B cell (primary cell): ENCODE results near the gene ZBTB25. TPM values are rescaled to one million over a fixed set of nuclear protein-coding genes. Genes with fewer than 3 reads are reported as not detected.

ENCODE experiments used
- ATAC-seq: fragments of 200-7000 bp; cut with Tn5 transposase; one replicate; pipeline ENCODE4 v1.10.0; 2021; ENCODE audit warnings: low read depth, mild to moderate bottlenecking, moderate number of reproducible peaks, moderate library complexity
- CTCF ChIA-PET: fragments of 350-600 bp; sonication (Branson Sonifier 250); formaldehyde crosslinking; loops from one replicate; lab custom pipeline; 2021; ENCODE audit warnings: antibody characterized with exemption, inconsistent platforms; lab: Charles Lee
- POLR2A ChIA-PET: fragments of 350-600 bp; sonication (Branson Sonifier 250); formaldehyde crosslinking; loops from one replicate; lab custom pipeline; 2021; ENCODE audit warnings: antibody characterized with exemption; lab: Charles Lee
- DNase-seq: peaks from one replicate; pipeline ENCODE4 v3.0.0; 2013
- H2AFZ ChIP-seq: 2 replicates; pipeline ENCODE4 v1.6.1; 2012; ENCODE audit warnings: mild to moderate bottlenecking, low read depth, low read length; ENCODE audit not compliant: insufficient read depth, poor library complexity, severe bottlenecking
- H3K27ac ChIP-seq, 2 donors: 1 replicate in 1 of 2; 2 replicates in 1 of 2; pipeline ENCODE4 v1.5.1; 2012 to 2013; ENCODE audit warnings: low read length in 2 of 2, mild to moderate bottlenecking in 2 of 2, moderate library complexity in 1 of 2
- H3K27me3 ChIP-seq, 4 experiments: fragments of 200-600 bp in 1 of 4; sonication (generic) in 1 of 4; replicated peaks in 1 of 4; 1 replicate in 2 of 4; 2 replicates in 2 of 4; pipeline versions ENCODE4 v1.6.1 to v1.7.0; 2013 to 2016; ENCODE audit warnings: low read length in 3 of 4, mild to moderate bottlenecking in 2 of 4, mixed read lengths in 1 of 4, moderate library complexity in 1 of 4; ENCODE audit not compliant: insufficient read depth in 4 of 4, control insufficient read depth in 3 of 4; ENCODE audit errors: control extremely low read depth in 1 of 4
- H3K36me3 ChIP-seq, 2 experiments: replicated peaks in 1 of 2; 1 replicate in 1 of 2; 2 replicates in 1 of 2; pipeline versions ENCODE4 v1.6.1 to v1.7.1; 2013; ENCODE audit warnings: low read length in 1 of 2; ENCODE audit not compliant: insufficient read depth in 2 of 2, control insufficient read depth in 1 of 2; ENCODE audit errors: control extremely low read depth in 1 of 2, extremely low read depth in 1 of 2
- H3K4me1 ChIP-seq, 2 donors: fragments of 200-600 bp in 1 of 2; sonication (generic) in 1 of 2; 1 replicate in 1 of 2; 2 replicates in 1 of 2; pipeline versions ENCODE4 v1.5.1 to v1.6.1; 2013 to 2017; ENCODE audit warnings: low read length in 2 of 2; ENCODE audit not compliant: control insufficient read depth in 2 of 2, insufficient read depth in 2 of 2
- H3K4me2 ChIP-seq: replicated peaks from 2 replicates; pipeline ENCODE3; 2012; ENCODE audit warnings: mild to moderate bottlenecking, low read depth, low read length; ENCODE audit not compliant: poor library complexity, severe bottlenecking
- H3K4me3 ChIP-seq, 5 experiments: fragments of 200-600 bp in 1 of 5; sonication (generic) in 1 of 5; 1 replicate in 3 of 5; 2 replicates in 2 of 5; pipeline versions ENCODE4 v1.5.1 to v1.7.0; 2011 to 2016; ENCODE audit warnings: low read length in 4 of 5, mild to moderate bottlenecking in 4 of 5, low read depth in 2 of 5, control low read depth in 1 of 5, moderate library complexity in 1 of 5; ENCODE audit not compliant: insufficient read depth in 1 of 5; ENCODE audit errors: control extremely low read depth in 1 of 5, extremely low read depth in 1 of 5
- H3K79me2 ChIP-seq: fragments of 200-600 bp; sonication (generic); one replicate; pipeline ENCODE4 v1.6.0; 2016; ENCODE audit warnings: low read length; ENCODE audit not compliant: control insufficient read depth, insufficient read depth
- H3K9ac ChIP-seq: fragments of 200-600 bp; sonication (generic); 2 replicates; pipeline ENCODE4 v1.6.1; 2017; ENCODE audit warnings: mild to moderate bottlenecking, low read length, moderate library complexity
- H3K9me3 ChIP-seq, 3 donors: one replicate each; pipeline versions ENCODE4 v1.6.1 to v1.7.1; 2013; ENCODE audit warnings: low read length in 2 of 3; ENCODE audit not compliant: control insufficient read depth in 2 of 3, insufficient read depth in 1 of 3; ENCODE audit errors: control extremely low read depth in 1 of 3
- H4K20me1 ChIP-seq: 2 replicates; pipeline ENCODE4 v1.6.0; 2012; ENCODE audit warnings: mild to moderate bottlenecking, low read length; ENCODE audit not compliant: insufficient read depth, control insufficient read depth, poor library complexity, severe bottlenecking
- H3K27ac Mint-ChIP-seq: one replicate; pipeline ENCODE4 v1.8.0; 2021; ENCODE audit warnings: mixed read lengths
- H3K27me3 Mint-ChIP-seq: one replicate; pipeline ENCODE4 v1.8.0; 2021; ENCODE audit warnings: mixed read lengths
- H3K4me1 Mint-ChIP-seq: one replicate; pipeline ENCODE4 v1.8.0; 2021; ENCODE audit warnings: mixed read lengths
- H3K4me3 Mint-ChIP-seq: one replicate; pipeline ENCODE4 v1.8.0; 2021; ENCODE audit warnings: mixed read lengths
- H3K9me3 Mint-ChIP-seq: one replicate; pipeline ENCODE4 v1.8.0; 2022; ENCODE audit warnings: mixed read lengths; ENCODE audit not compliant: insufficient read depth
- EZH2 ChIP-seq: IDR thresholded peaks from 2 replicates; pipeline ENCODE4 v1.6.1; 2012; ENCODE audit warnings: borderline replicate concordance, low read depth, mild to moderate bottlenecking, moderate library complexity, low read length; ENCODE audit not compliant: insufficient read depth, poor library complexity, severe bottlenecking
- WGBS: methylation state at CpG from one replicate; pipeline ENCODE4 v1.1.5; 2013; ENCODE audit warnings: missing lambda C conversion rate; ENCODE audit not compliant: insufficient coverage; 5-methylcytosine and 5-hydroxymethylcytosine counted together
- intact Hi-C: fragments of 100-400 bp; cut with micrococcal nuclease; formaldehyde crosslinking; loops from one replicate; pipeline ENCODE4 v1.10.0; 2022
- polyA plus RNA-seq: library from polyadenylated mRNA; depleted of rRNA; stranded (reverse); fragments of >200 nt; gene quantifications from 2 replicates; pipeline ENCODE4 v1.2.3, GENCODE V29; 2012
- total RNA-seq, 2 donors: library from RNA; stranded (reverse); fragments of 120-200 nt in 1 of 2; gene quantifications; 1 replicate in 1 of 2; 2 replicates in 1 of 2; pipeline versions ENCODE4 v1.2.3 to v1.2.4, GENCODE V29; 2013 to 2022
- TF ChIP-seq, protein P1 (sequence below): fragments of 200-600 bp; IDR thresholded peaks from one replicate; pipeline ENCODE4 v1.8.0; 2022; ENCODE audit warnings: antibody characterized with exemption, mild to moderate bottlenecking

The ZBTB25 gene
- total and polyA plus RNA-seq, 2 donors (not counting 1 experiment from before 2014, with no cell fraction given) = 20.8 to 45.7 TPM

GRCh38 chr14:64525354-64525753, 21.7 kb upstream of the ZBTB25 start:
- Mint-ChIP-seq H3K4me1 (peaks cover 2% of the 10 kb centered on the region), H3K27ac (no peak overlapping the region), H3K27me3 (no peaks in the 10 kb centered on the region), H3K4me3 (no peak overlapping the region), H3K9me3 (no peaks in the 10 kb centered on the region)
- Histone ChIP-seq H2AFZ (no peak overlapping the region), H3K4me1 (no peaks in the 10 kb centered on the region), H3K79me2 (peaks cover 15% of the 10 kb centered on the region), H3K9me3 (no peaks in the 10 kb centered on the region), H3K27ac (no peak overlapping the region), H3K4me3 (no peak overlapping the region), H4K20me1 (peaks cover 42% of the 10 kb centered on the region), H3K9ac (no peak overlapping the region), H3K36me3 (peaks cover 0 to 28% of the 10 kb centered on the region in 2 experiments), H3K4me2 (no peak overlapping the region), H3K27me3 (no peaks in the 10 kb centered on the region)
- WGBS = no CpG with 5 or more reads among the region's 2 CpGs
- no peak for DNase-seq
- TF ChIP-seq EZH2 = no peak
- TF ChIP-seq, protein P1, sequence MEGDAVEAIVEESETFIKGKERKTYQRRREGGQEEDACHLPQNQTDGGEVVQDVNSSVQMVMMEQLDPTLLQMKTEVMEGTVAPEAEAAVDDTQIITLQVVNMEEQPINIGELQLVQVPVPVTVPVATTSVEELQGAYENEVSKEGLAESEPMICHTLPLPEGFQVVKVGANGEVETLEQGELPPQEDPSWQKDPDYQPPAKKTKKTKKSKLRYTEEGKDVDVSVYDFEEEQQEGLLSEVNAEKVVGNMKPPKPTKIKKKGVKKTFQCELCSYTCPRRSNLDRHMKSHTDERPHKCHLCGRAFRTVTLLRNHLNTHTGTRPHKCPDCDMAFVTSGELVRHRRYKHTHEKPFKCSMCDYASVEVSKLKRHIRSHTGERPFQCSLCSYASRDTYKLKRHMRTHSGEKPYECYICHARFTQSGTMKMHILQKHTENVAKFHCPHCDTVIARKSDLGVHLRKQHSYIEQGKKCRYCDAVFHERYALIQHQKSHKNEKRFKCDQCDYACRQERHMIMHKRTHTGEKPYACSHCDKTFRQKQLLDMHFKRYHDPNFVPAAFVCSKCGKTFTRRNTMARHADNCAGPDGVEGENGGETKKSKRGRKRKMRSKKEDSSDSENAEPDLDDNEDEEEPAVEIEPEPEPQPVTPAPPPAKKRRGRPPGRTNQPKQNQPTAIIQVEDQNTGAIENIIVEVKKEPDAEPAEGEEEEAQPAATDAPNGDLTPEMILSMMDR = no peak
- ATAC-seq = no peak
- CTCF ChIA-PET = interaction anchor here (1.0 kb wide), 1 partner anchor 14 kb away, joined by 4 read pairs; no protein-coding TSS in a partner anchor
- intact Hi-C loops = no loop called here
- POLR2A ChIA-PET = no interaction called here

DNA sequence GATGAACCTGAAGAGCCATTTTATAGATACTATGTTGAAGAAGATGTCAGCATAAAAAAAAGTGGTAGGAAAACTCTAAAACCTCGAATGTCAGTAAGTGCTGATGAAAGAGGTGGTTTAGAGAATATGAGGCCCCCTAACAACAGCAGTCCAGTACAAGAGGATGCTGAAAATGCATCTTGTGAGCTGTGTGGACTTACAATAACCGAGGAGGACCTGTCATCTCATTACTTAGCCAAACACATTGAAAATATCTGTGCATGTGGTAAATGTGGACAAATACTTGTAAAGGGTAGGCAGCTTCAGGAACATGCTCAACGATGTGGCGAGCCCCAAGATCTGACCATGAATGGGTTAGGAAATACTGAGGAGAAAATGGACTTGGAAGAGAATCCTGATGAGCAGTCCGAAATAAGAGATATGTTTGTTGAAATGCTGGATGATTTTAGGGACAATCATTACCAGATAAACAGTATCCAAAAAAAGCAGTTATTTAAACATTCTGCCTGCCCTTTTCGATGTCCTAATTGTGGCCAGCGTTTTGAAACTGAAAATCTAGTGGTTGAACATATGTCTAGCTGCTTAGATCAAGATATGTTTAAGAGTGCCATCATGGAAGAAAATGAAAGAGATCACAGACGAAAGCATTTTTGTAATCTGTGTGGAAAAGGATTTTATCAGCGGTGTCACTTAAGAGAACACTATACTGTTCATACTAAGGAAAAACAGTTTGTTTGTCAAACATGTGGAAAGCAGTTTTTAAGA, 19.1 kb upstream of the ZBTB25 start:
- no peak overlapping the region for H3K9ac ChIP-seq
- no peak overlapping the region for H3K4me3 ChIP-seq
- H3K27me3 ChIP-seq = no peaks in the 10 kb centered on the region
- no peak overlapping the region for H3K27ac Mint-ChIP-seq
- no peak for TF ChIP-seq EZH2
- TF ChIP-seq, protein P1 = no peak
- intact Hi-C loops = no loop called here
- no peak overlapping the region for H3K4me3 Mint-ChIP-seq
- H3K27ac ChIP-seq = no peak overlapping the region
- H3K9me3 Mint-ChIP-seq = no peaks in the 10 kb centered on the region
- H3K9me3 ChIP-seq = no peaks in the 10 kb centered on the region
- ChIA-PET POLR2A (no interaction called here), CTCF (interaction anchor here (5.5 kb wide), 1 partner anchor 12 kb away, joined by 32 read pairs; no protein-coding TSS in a partner anchor)
- WGBS = 96% methylated on average over 4 of the region's 9 CpGs
- peaks cover 11% of the 10 kb centered on the region for H3K4me1 Mint-ChIP-seq
- H3K4me2 ChIP-seq = no peak overlapping the region
- H3K4me1 ChIP-seq = no peaks in the 10 kb centered on the region
- peaks cover 39% of the 10 kb centered on the region for H3K79me2 ChIP-seq
- peaks cover 0 to 28% of the 10 kb centered on the region in 2 experiments for H3K36me3 ChIP-seq
- H3K27me3 Mint-ChIP-seq = no peaks in the 10 kb centered on the region
- ATAC-seq (no peak), DNase-seq (no peak)
- no peak overlapping the region for H2AFZ ChIP-seq
- H4K20me1 ChIP-seq = peaks cover 66% of the 10 kb centered on the region
